Raji (cell line): Measurements from ENCODE around the gene DMRT1.

Experiments
- POLR2A ChIP-seq: IDR thresholded peaks from 2 replicates; pipeline ENCODE4 v1.6.1; 2011; ENCODE audit warnings: low read depth, low read length, control low read depth; ENCODE audit not compliant: insufficient read depth

DMRT1 gene

GRCh38 chr9:842635-843426, 1.3 kb downstream of the DMRT1 start:
- TF ChIP-seq POLR2A: no peak

DNA sequence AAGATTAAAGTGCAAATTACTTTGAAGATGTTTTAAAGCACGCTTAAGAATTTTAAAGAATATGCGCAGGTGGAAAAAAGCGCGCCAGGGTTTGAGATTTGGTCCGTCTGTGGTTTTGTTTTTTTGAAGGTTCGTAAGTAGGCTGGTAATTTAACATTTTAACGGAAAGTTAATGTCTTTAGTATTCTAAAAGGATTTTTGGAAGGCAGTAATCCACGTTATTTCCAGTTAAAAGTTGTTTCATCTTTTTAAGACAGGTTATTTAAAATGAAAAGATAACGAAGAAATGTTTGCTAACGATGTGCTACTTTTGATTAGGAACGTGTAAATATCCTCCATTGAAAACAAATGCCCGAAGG, 1.9 kb downstream of the DMRT1 start:
- no peak for TF ChIP-seq POLR2A

DNA sequence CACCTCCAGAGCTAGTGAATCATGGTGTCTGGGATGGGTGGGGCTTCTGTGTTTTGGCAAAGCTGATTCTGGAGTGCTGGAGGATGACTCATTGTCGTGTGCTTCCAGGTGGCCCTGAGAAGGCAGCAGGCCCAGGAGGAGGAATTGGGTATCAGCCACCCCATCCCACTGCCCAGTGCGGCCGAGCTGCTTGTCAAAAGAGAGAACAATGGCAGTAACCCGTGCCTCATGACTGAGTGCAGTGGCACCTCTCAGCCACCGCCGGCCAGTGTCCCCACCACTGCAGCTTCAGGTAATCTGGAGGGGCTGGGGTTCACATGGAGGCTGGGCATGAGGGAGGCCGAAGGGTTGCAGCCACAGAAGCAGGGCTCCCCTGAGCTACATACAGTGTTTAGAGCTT, 5.4 kb downstream of the DMRT1 start:
- no peak for TF ChIP-seq POLR2A

DNA sequence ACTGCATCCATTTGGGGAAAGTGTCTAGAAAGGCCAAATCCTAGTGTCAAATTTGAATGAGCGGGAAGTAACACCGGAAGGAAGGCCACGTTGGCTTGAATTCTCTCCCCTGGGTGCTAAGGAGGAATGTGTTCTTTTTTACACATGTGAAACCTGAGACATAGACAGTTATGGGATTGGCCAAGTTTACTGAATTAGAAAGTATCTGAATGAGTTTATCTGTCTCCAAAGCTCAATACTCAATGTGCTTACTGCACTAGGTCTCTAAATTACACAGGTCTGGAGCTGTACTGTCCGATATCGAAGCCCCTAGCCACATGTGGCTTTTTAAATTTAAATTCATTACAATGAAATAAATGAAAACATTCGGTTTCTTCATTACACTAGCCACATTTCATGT, 6.0 kb downstream of the DMRT1 start:
- TF ChIP-seq POLR2A: no peak

- TF ChIP-seq POLR2A: no peak
These were observed 7.9 kb downstream of the DMRT1 start for GRCh38 chr9:849431-849830.

DNA sequence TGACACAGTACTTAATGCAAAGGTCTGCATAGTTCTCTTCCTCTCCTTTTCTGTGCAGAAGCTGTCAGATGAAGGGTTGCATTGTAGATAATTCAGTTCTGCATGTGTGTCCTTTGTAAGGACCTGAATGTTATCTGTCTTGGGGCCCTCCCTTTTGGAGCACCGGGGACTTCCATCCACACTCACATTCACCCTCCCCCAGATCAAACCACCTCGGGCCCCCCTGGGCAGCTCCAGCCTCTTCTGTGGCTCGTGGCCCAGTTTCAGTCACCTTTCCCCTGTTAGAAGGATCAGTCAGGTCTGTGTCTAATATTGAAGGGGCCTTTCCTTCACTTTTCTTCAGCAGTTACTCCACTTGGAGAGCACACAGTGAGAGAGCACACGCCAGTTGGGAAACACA, 11.0 kb downstream of the DMRT1 start:
- no peak for TF ChIP-seq POLR2A

- no peak for TF ChIP-seq POLR2A
These were observed 17.8 kb downstream of the DMRT1 start for GRCh38 chr9:859251-859650.

- no peak for TF ChIP-seq POLR2A
These were observed 19.2 kb downstream of the DMRT1 start for GRCh38 chr9:860706-861105.

- TF ChIP-seq POLR2A: no peak
These were observed 33.8 kb downstream of the DMRT1 start for GRCh38 chr9:875119-875962.

DNA sequence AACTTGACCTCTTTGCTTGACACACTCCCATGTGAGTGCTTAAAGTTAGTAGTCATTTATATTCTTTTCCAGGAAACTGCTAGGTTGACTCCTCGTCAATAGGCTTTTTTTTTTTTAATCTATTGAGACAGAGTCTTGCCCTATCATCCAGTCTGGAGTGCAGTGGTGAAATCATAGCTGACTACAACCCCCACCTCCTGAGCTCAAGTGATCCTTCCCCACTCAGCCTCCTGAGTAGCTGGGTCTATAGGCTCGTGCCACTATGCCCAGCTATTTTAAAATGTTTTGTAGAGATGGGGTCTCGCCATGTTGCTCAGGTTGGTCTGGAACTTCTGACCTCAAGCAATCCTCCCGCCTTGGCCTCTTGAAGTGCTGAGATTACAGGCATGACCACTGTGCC, 34.9 kb downstream of the DMRT1 start:
- TF ChIP-seq POLR2A: no peak

- TF ChIP-seq POLR2A: no peak
These were observed 36.7 kb downstream of the DMRT1 start for GRCh38 chr9:878239-878638.

GRCh38 chr9:880725-881124, 39.2 kb downstream of the DMRT1 start:
- no peak for TF ChIP-seq POLR2A

DNA sequence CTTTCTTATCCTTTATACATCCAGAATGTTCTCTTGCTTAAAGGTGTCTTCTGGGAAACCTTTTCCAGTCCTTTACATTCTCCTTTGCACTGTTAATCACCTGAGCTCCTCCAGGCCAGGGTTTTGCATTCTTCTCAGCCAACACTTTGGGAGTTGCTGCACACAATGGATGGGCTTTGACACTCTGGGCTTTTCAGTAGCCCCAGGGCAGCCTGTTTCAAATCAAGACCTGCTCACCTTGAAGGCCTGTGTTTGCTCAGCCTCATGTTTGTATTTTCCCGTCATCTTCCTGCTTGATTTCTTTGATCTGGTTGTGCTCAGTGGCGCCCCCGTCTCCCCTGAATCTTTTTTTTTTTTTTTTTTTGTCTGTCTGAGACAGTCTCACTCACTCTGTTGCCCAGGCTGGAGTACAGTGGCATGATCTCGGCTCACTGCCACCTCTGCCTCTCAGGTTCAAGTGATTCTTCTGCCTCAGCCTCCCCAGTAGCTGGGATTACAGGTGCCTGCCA, 41.0 kb downstream of the DMRT1 start:
- TF ChIP-seq POLR2A: no peak

DNA sequence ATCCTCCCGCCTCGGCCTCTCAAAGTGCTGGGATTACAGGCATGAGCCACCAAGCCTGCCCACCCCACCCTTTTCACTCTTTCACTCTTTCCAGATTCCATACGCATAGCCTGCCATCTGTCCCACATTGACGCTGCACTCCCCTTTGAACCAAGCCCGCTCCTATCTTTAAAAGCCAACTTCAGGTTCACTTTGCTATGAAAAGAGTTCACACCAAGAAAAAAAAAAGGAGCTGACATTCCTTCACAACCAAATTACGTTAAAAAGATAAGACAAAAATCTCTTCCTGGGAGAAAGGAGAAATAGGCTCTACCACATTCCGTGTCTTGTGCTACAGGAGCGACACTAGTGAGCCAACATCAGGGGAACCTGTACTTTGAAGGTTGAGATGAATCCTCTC, 41.5 kb downstream of the DMRT1 start:
- no peak for TF ChIP-seq POLR2A

GRCh38 chr9:886886-887285, 45.4 kb downstream of the DMRT1 start:
- TF ChIP-seq POLR2A: no peak

GRCh38 chr9:892123-892522, 50.6 kb downstream of the DMRT1 start:
- no peak for TF ChIP-seq POLR2A

DNA sequence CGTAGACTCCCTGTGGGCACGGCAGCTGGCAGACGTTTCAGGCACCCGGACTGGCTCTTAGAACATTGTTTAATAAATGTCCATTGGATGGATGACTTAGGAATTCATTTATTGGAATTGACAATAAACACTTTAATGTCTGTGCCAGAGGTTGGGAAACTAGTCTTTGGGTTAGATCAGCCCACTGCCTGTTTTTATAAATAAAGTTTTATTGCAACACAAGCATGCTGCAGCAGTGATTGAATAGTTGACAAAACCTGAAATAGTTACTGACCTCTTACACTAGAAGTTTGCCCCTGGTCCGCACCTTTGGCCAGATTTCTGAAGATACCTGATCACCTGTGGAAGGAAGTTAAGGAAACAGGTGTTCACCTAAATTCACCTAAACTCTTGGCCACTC, 51.6 kb downstream of the DMRT1 start:
- TF ChIP-seq POLR2A: no peak

DNA sequence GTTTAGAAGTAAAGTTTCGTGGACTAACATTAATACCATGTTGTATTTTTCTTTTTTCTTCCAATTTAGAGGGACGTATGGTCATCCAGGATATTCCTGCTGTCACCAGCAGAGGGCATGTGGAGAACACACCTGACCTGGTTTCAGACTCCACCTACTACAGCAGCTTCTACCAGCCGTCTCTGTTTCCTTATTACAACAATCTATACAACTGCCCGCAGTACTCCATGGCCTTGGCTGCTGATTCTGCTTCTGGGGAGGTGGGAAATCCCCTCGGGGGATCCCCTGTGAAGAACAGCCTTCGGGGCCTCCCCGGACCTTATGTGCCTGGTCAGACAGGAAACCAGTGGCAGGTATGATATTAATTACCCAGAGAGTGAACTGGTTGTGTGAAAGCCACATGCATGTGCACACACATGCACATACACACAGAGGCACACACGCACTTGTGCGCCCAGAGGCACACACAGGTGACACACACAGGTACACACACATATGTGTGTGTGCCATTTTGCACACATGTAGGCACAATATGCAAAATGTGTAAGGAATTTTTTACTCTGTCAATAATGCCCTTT, 52.4 kb downstream of the DMRT1 start:
- TF ChIP-seq POLR2A: no peak
